Small intestine (tissue), 16 donors: Measurements from ENCODE around the gene OR1A2. TPM values are rescaled to one million over a fixed set of nuclear protein-coding genes. Genes with fewer than 3 reads are reported as not detected.
"Not testable (repeated sequence)": the region's sequence is repeated elsewhere in the genome, so short reads cannot be mapped to it uniquely, and the experiment has no call there.

Source experiments
- DNase-seq, 2 donors: peaks; one replicate each; pipeline versions ENCODE4 v3.0.0 to v3.0.0-alpha.2; 2013
- FAIRE-seq: peaks from 2 replicates; lab custom pipeline; 2012; peaks lifted over from hg19 to GRCh38; lab: Jason Lieb, UNC
- H3K27ac ChIP-seq, 3 donors: one replicate each; pipeline ENCODE4 v1.5.1; 2013; ENCODE audit warnings: low read length in 2 of 3, mild to moderate bottlenecking in 2 of 3, control low read depth in 1 of 3, inconsistent platforms in 1 of 3, low read depth in 1 of 3, moderate library complexity in 1 of 3
- H3K27me3 ChIP-seq, 3 donors: one replicate each; pipeline ENCODE4 v1.6.1; 2013; ENCODE audit warnings: low read length in 3 of 3, inconsistent platforms in 1 of 3; ENCODE audit not compliant: control insufficient read depth in 3 of 3, insufficient read depth in 3 of 3
- H3K36me3 ChIP-seq, 3 donors: one replicate each; pipeline ENCODE4 v1.6.1; 2013; ENCODE audit warnings: low read length in 3 of 3, inconsistent platforms in 1 of 3, low read depth in 1 of 3, mild to moderate bottlenecking in 1 of 3, moderate library complexity in 1 of 3; ENCODE audit not compliant: control insufficient read depth in 3 of 3, insufficient read depth in 2 of 3
- H3K4me1 ChIP-seq, 3 donors: one replicate each; pipeline ENCODE4 v1.6.1; 2013; ENCODE audit warnings: low read length in 2 of 3, inconsistent platforms in 1 of 3, low read depth in 1 of 3, mild to moderate bottlenecking in 1 of 3, moderate library complexity in 1 of 3; ENCODE audit not compliant: control insufficient read depth in 3 of 3, insufficient read depth in 2 of 3
- H3K4me3 ChIP-seq, 3 donors: one replicate each; pipeline ENCODE4 v1.5.1; 2013; ENCODE audit warnings: low read length in 3 of 3, control low read depth in 1 of 3, inconsistent platforms in 1 of 3, low read depth in 1 of 3, mild to moderate bottlenecking in 1 of 3, moderate library complexity in 1 of 3
- H3K9me3 ChIP-seq, 2 donors: one replicate each; pipeline ENCODE4 v1.6.1; 2013; ENCODE audit warnings: low read depth in 1 of 2, low read length in 1 of 2; ENCODE audit not compliant: control insufficient read depth in 2 of 2, insufficient read depth in 1 of 2
- WGBS, 3 donors: extraction: QIAGEN DNeasy Blood & Tissue Kit; methylation state at CpG; one replicate each; pipeline ENCODE4 v1.1.7; 2013; 5-methylcytosine and 5-hydroxymethylcytosine counted together
- long read RNA-seq, 10 donors: transcript quantifications; one replicate each; lab custom pipeline, GENCODE V29; 2026
- polyA plus RNA-seq, 4 donors: library from polyadenylated mRNA; stranded (reverse) in 3 of 4; unstranded in 1 of 4; fragments of 200-250 nt in 3 of 4; fragments of 120-200 nt in 1 of 4; gene quantifications; one replicate each; pipeline versions ENCODE4 v1.2.1 to v1.2.3, GENCODE V29; 2013
- donor health status: healthy with polysubstance abuse.
- donor health status: control.
- donor health status: control.
- donor health status: Bipolar disorder and iron deficiency.
- donor health status: healthy.

Gene OR1A2
- not detected for polyA plus RNA-seq
- long read RNA-seq, donor 1 = 0 reads
- long read RNA-seq, donor 2 = 0 reads
- long read RNA-seq, donor 3 = 0 reads
- long read RNA-seq, donor 4 = 0 reads
- long read RNA-seq, donor 5 = 0 reads
- long read RNA-seq, donor 6 = 0 reads
- long read RNA-seq, donor 7 = 0 reads
- long read RNA-seq, donor 8 = 0 reads
- long read RNA-seq, donor 9 = 0 reads
- long read RNA-seq, donor 10 = 0 reads

- 71 to 78% (median 76%) methylated on average over 4 of the region's 4 CpGs for WGBS, 3 donors
- Histone ChIP-seq H3K4me3 (no peak within 1 kb of the TSS), H3K27me3 (peaks cover 0 to 2% (median 0%) of the 10 kb centered on the region in 3 donors), H3K9me3 (peaks cover under 1 to 6% of the 10 kb centered on the region in 2 donors), H3K27ac (no peak within 1 kb of the TSS), H3K36me3 (no peaks in the 10 kb centered on the region), H3K4me1 (no peaks in the 10 kb centered on the region)
- DNase-seq (no peak), FAIRE-seq (no peak)
Observed at GRCh38 chr17:3197219-3197618, at the start of gene OR1A2. Gene OR1A2 (plus strand): TSS chr17:3197519. CDS start chr17:3197519, 0 bp downstream.

GRCh38 chr17:3157218-3157617, 40.1 kb upstream of the OR1A2 start:
- H3K27ac ChIP-seq = no peak overlapping the region
- WGBS, 3 donors = 69 to 82% (median 76%) methylated on average over 1 of the region's 1 CpG
- no peak for FAIRE-seq
- no peaks in the 10 kb centered on the region for H3K27me3 ChIP-seq
- no peak overlapping the region for H3K4me3 ChIP-seq
- no peaks in the 10 kb centered on the region for H3K36me3 ChIP-seq
- H3K9me3 ChIP-seq = no peaks in the 10 kb centered on the region
- no peaks in the 10 kb centered on the region for H3K4me1 ChIP-seq
- DNase-seq = no peak

GRCh38 chr17:3167574-3167973, 29.7 kb upstream of the OR1A2 start:
- FAIRE-seq = no peak
- 18 to 42% (median 21%) methylated on average over 5 of the region's 5 CpGs for WGBS, 3 donors
- Histone ChIP-seq H3K4me3 (no peak overlapping the region), H3K4me1 (no peaks in the 10 kb centered on the region), H3K36me3 (no peaks in the 10 kb centered on the region), H3K27me3 (peaks cover 0 to 11% (median 0%) of the 10 kb centered on the region in 3 donors), H3K9me3 (peaks cover 0 to 5% of the 10 kb centered on the region in 2 donors), H3K27ac (no peak overlapping the region)
- peak in 1 of 2 donors; percentile 13 for DNase-seq

GRCh38 chr17:3189961-3190360, 7.4 kb upstream of the OR1A2 start:
- no peaks in the 10 kb centered on the region for H3K4me1 ChIP-seq
- 7 to 37% (median 23%) methylated on average over 4 of the region's 4 CpGs for WGBS, 3 donors
- no peaks in the 10 kb centered on the region for H3K9me3 ChIP-seq
- no peaks in the 10 kb centered on the region for H3K27me3 ChIP-seq
- H3K27ac ChIP-seq = no peak overlapping the region
- FAIRE-seq = no peak
- no peak overlapping the region for H3K4me3 ChIP-seq
- no peak for DNase-seq
- H3K36me3 ChIP-seq = no peaks in the 10 kb centered on the region

- no peaks in the 10 kb centered on the region for H3K4me1 ChIP-seq
- no peak within 1 kb of the TSS for H3K27ac ChIP-seq
- FAIRE-seq = no peak
- DNase-seq = no peak
- no peak within 1 kb of the TSS for H3K4me3 ChIP-seq
- WGBS, 3 donors = 55 to 77% (median 62%) methylated on average over 7 of the region's 7 CpGs
- no peaks in the 10 kb centered on the region for H3K27me3 ChIP-seq
- peaks cover under 1% of the 10 kb centered on the region in 2 donors for H3K9me3 ChIP-seq
- H3K36me3 ChIP-seq = no peaks in the 10 kb centered on the region
Observed at GRCh38 chr17:3207367-3207766, 10.0 kb downstream of the OR1A2 start, which contains the start of gene OR1A1. Gene OR1A1 (plus strand): TSS chr17:3207667. CDS start chr17:3215621, 7,954 bp downstream.

- no peaks in the 10 kb centered on the region for H3K9me3 ChIP-seq
- WGBS, 3 donors = 85 to 92% (median 90%) methylated on average over 6 of the region's 6 CpGs
- H3K4me1 ChIP-seq = no peaks in the 10 kb centered on the region
- DNase-seq (no peak), FAIRE-seq (no peak)
- H3K27me3 ChIP-seq = no peaks in the 10 kb centered on the region
- no peak overlapping the region for H3K4me3 ChIP-seq
- H3K27ac ChIP-seq = no peak overlapping the region
- no peaks in the 10 kb centered on the region for H3K36me3 ChIP-seq
Observed at GRCh38 chr17:3208484-3208883, 11.2 kb downstream of the OR1A2 start.

GRCh38 chr17:3213001-3213400, 15.7 kb downstream of the OR1A2 start:
- no peaks in the 10 kb centered on the region for H3K4me1 ChIP-seq
- FAIRE-seq = no peak
- no peaks in the 10 kb centered on the region for H3K9me3 ChIP-seq
- no peak overlapping the region for H3K27ac ChIP-seq
- WGBS, 3 donors = 70 to 80% (median 76%) methylated on average over 3 of the region's 3 CpGs
- no peak for DNase-seq
- no peaks in the 10 kb centered on the region for H3K27me3 ChIP-seq
- no peaks in the 10 kb centered on the region for H3K36me3 ChIP-seq
- H3K4me3 ChIP-seq = no peak overlapping the region

- WGBS, 3 donors = 60 to 65% (median 63%) methylated on average over 6 of the region's 6 CpGs
- H3K27me3 ChIP-seq = no peaks in the 10 kb centered on the region
Observed at GRCh38 chr17:3213587-3213986, 16.3 kb downstream of the OR1A2 start.

GRCh38 chr17:3219978-3220377, 22.7 kb downstream of the OR1A2 start:
- H3K4me3 ChIP-seq, H3K4me1 ChIP-seq, H3K27ac ChIP-seq, H3K36me3 ChIP-seq, FAIRE-seq, H3K9me3 ChIP-seq, H3K27me3 ChIP-seq, DNase-seq: not testable (repeated sequence)
- WGBS, 3 donors = 64 to 72% (median 66%) methylated on average over 3 of the region's 3 CpGs

More at GRCh38 chr17:3213587-3213986, 16.3 kb downstream of the OR1A2 start:
- Histone ChIP-seq H3K4me1 (no peaks in the 10 kb centered on the region), H3K4me3 (no peak overlapping the region), H3K27ac (no peak overlapping the region), H3K9me3 (no peaks in the 10 kb centered on the region), H3K36me3 (no peaks in the 10 kb centered on the region)
- DNase-seq = no peak
- FAIRE-seq = no peak
